CD4-positive, alpha-beta T cell treated with Interleukin-4 for 1 hour (primary cell): ENCODE data around the gene PTPRU.

ENCODE experiments used
- DNase-seq, 2 donors: peaks; one replicate each; pipeline ENCODE4 v3.0.0-alpha.2; 2020 to 2022

PTPRU gene

DNA sequence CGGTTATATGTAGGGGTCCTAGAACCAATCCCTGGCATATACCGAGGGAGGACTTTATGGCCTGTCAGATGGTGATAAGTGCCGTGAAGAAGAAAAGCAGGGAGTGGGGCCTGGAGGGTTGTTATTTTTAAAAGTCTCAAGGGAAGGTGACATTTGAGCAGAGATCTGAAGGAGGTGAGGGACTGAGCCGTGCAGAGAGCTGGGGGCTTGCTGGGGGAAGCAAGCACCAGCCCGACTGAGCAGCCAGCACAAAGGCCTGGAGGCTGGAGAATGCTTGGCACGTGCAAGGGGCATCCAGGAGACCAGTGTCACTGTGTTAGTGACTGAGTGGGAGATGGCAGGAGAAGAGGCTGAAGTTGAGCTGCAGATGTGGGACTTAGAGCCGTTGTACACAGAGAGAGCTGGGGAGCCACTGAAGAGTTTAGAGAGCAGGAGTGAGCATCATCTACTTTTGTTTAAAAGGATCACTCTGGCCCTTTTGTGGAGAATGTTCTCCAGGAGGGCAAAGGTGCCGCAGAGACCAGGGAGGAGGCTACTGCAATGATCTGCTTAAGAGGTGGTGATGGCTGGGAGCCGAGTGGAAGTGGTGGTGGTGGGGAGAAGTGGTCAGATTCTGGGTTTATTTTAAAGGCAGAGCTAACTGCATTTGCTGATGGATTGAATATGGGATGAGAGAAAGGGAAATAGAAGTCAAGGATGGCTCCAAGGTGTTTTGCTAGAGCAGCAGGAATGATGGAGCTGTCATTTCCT is 31.2 kb downstream of the PTPRU start:
- DNase-seq: no peak

- DNase-seq: no peak
These were observed 33.1 kb downstream of the PTPRU start for GRCh38 chr1:29269382-29269781.

DNA sequence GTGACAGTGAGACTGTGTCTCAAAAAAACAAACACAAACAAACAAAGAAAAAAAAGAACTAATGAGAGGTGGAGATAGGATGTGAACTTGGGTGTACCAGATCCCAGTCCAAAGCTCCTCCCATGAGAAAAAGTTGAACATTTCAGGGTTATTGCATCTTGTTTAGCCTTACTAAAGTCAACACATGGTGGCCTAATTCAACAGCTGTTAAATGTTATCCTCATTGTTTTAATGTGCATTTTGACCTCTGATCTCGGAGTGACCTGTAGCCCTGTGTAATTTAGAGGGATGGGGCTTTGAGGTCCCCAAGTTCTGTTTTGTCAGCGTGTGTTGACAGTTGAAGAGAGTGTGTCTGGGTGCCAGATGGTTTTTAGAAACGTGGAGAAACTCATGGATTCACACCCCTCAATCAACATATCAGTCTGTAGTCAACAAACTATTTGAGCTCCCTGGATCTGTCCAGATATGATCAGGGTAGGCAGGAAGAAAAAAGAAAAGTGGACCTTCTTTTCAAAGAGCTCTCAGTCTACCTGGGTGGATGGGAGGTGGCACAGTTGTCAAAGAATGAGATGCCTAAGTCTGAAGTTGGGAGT is 34.7 kb downstream of the PTPRU start:
- no peak for DNase-seq

GRCh38 chr1:29271724-29272123 is 35.4 kb downstream of the PTPRU start:
- DNase-seq: no peak

- no peak for DNase-seq
These were observed 36.0 kb downstream of the PTPRU start for GRCh38 chr1:29272147-29272907.

- DNase-seq: no peak
These were observed 39.1 kb downstream of the PTPRU start for GRCh38 chr1:29275435-29275834.

DNA sequence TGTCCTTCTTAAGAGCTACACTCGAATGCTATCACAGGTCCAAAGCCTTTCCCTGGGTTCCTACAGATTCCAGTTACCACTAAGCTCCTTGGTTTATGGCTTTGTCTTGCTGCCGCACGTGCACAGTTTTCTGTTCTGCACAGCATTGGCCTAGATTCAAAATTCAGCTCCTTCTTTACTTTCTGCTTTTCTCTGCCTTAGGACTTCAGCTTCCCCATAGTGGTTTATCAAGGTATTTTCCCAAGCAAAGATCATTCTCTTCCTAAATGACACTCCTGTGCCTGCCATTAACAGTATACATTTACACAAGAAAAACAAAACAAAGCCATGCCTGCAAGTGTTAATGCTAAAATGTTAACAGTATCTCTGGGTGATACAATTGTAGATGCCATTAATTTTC is 41.8 kb downstream of the PTPRU start:
- DNase-seq: no peak

GRCh38 chr1:29279406-29279805 is 43.1 kb downstream of the PTPRU start:
- DNase-seq: no peak

DNA sequence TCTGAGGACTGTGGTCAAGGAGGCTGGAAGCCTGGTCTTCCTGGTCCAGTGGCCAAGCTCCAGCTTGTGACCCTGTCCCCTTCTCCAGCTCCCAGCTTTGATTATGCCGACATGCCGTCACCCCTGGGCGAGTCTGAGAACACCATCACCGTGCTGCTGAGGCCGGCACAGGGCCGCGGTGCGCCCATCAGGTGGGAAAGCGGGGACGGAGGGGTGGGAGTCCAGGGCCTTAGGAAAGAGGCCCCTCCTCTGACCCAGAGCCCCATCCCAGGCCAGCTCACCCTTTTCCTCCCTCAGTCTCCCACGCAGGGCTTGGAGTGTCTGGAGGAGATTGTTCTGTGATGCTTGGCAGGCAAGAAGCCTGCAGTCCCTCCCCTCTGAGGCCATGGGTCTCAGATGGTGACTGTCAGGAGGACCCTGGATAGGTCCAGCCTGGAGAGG is 43.6 kb downstream of the PTPRU start:
- DNase-seq: no peak

DNA sequence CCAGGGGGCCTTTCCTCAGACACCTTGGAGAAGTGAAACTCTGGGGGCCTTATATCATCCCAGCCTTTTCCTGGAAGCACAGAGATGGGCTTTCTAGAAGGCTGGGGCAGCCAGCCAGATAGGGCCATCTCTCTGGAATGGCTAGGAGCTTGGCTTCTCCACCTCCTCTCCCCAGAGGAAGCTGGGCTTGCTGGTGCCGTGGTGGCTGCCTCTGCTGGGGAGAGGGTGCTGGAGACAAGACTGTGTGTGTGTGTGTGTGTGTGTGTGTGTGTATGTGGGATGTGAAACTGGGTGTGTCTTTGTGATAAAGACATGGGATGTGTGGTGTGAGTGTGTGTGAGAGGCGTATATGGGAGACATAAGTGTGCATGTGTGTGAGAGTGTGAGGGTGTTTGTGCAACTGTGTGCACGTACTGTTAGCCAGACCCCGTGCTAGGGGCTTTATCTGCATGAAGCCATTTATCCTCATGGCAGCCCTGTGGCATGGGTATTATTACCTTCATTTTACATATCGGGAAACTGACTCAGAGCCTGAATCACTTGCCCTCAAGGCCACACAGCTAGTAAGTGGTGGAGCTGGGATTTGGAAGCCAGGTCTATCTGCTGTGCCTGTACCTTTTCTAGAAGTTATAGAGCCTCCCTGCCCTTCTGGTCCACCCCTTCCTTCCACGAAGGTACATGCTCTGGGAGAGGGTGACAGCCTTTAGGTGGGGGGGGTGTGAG is 44.2 kb downstream of the PTPRU start:
- DNase-seq: no peak

- DNase-seq: no peak
These were observed 45.2 kb downstream of the PTPRU start for GRCh38 chr1:29281571-29281970.

DNA sequence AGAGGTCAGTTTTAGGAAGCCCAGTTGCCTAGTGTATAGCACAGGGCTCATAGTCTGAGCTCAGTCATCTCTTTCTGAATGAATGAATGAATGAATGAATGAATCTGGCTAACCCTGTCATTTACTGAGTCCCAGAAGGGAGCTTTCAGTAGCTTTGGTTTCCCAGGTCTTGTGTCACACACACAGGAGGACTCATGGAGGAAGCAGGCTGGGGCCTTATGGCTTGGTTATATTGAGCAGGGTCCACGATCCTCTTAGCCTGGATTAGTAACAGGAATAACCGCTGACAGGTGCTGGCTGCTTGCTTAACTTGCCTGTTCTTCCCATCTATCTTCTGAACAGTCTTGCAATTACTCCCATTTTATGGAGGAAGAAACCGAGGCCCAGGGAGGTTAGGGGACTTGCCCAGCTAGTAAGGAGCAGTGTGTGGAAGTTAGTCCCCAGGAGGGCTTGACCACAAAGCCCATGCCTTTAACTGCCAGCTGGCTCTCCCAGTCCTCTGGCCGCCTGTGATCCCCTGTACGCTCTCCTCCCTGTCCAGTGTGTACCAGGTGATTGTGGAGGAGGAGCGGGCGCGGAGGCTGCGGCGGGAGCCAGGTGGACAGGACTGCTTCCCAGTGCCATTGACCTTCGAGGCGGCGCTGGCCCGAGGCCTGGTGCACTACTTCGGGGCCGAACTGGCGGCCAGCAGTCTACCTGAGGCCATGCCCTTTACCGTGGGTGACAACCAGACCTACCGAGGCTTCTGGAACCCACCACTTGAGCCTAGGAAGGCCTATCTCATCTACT is 46.0 kb downstream of the PTPRU start:
- no peak for DNase-seq

DNA sequence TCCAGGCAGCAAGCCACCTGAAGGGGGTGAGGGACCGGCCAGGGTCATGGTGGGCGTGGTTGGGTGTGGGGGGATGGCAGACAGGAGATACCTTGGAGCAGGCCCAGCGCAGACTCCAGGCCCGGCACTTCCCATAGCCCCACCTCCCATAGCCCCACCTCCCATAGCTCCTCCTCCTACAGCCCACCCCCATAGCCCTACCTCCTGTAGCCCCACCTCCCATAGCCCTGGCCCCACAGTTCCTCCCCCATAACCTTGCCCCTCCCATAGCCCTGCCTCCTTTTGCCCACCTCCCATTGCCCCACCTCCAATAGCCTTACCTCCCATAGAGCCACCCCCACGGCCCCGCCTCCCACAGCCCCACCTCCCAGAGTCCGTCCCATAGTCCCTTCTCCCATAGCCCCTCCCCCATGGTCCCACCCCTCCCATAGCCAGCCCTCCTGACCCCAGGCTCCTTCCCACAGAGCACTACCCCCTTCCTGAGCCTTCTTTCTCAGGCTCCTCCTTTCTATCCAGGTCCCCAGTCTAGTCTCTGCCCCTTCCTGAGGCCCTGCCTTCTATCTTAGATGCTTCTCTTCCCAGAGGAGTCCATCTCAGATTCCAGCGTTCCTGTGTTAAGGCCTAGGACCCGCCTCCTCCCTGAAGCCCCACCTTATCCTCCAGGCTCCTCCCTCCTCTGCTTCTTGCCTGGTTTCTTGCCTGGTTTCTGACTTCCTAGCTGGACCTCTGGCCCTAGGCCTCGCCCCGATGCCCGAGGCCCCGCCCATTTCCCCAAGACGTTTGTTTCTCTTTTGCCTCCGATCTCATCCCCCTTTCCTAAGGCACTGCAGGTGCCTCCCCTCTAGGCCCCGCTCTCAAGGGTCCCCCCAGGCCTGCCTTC is 46.8 kb downstream of the PTPRU start:
- DNase-seq: peak; percentile 13 to 22

- no peak for DNase-seq
These were observed 47.5 kb downstream of the PTPRU start for GRCh38 chr1:29283804-29284195.

DNA sequence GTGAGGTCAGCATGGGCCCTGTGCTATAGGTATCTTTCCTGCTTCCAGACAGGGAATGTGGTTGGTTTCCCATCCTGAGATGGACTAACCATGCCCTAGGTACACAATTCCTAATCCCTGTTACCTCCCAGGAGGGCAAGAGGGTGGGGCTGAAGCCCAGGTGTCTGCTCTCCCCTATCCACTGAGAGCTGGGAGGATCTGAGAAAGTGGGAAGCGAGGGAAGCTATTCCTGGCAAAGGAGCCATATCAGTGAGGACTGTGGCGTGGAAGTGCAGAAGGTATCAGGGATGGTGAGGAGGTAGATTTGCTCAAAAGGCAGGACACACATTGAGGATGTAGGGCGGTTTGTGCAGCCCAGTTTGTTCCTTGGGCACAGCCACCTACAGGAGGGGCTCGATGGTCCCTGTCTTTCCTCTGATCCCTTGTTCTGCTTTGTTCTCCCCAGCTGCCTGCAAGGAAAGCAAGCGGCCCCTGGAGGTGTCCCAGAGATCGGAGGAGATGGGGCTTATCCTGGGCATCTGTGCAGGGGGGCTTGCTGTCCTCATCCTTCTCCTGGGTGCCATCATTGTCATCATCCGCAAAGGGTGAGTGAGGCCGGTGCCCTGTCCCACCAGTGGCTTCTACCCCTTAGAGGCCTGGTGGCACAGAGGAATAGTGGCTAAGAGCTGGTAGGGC is 48.1 kb downstream of the PTPRU start:
- DNase-seq: no peak

DNA sequence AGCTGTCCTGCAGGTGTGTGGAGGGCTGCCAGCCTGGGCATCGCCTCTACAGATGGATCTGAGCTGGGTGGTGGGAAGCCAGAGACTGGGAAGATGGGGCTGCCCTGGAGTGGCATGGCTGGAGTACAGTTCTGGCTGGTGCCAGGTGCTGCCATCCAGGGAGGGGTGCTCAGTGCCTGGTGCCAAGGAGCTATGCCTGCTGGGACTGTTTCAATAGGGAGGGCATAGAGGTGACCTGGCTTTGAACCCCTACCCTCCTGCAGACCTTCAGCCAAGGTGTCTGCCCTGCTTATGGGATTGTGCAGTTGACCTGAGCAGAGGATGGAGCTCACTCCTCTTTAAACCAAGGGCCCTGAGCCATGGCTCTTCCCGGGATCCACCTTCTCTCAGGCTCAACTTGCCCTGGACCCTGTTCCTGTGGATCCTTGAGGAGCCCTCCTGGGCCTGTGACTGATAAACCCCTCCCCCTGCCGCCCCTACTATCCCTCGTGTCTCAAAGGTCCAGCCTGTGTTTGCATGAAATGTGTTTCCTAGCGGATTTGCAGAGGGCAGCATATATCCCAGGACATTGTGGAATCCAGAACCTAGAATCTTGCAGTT is 48.7 kb downstream of the PTPRU start:
- no peak for DNase-seq

DNA sequence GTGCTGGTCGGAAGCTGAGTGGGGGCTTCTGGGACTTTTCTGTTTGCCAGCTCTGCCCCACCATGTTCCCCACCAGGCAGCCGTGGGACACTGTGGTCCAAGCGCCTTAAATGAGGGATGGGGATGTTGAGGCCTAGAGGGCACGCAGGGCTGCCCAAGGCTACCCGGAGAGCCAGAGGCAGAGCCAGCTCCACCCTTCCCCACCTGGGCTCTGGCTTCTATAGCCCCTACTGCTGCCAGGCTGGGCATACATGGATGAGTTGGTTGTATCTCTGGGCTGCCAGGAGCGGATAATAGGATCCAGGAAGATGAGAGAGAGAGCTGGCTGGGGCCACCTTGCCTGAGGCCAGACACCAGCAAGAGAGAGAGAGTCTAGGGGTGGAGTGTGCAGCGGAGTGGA is 49.4 kb downstream of the PTPRU start:
- no peak for DNase-seq

DNA sequence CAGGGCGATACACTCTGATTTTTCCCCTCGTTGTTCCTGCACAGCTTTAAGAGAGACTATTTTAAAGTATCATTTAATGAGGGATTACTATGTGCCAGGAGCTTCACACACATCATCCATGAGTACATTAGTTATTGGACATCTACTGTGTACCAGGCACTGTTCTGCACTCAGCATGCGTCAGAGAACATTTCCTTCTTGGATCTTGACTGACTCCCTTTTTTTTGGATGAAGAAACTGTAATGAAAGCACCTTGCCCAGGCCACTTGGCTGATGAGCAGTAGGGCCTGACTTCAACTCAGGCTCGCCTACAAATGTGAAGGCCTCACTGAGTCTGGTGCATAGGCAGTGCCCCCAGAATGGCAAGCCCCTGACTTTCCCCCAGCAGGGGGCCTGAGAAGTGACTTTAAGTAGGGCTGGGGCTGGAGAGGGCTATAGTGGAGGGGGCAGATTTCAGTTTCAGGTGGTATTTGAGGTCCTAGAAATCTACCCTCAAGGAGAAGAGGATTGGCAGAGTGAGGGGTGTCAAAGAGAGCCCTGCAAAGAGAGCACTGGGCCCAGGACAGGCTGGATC is 50.0 kb downstream of the PTPRU start:
- DNase-seq: no peak

DNA sequence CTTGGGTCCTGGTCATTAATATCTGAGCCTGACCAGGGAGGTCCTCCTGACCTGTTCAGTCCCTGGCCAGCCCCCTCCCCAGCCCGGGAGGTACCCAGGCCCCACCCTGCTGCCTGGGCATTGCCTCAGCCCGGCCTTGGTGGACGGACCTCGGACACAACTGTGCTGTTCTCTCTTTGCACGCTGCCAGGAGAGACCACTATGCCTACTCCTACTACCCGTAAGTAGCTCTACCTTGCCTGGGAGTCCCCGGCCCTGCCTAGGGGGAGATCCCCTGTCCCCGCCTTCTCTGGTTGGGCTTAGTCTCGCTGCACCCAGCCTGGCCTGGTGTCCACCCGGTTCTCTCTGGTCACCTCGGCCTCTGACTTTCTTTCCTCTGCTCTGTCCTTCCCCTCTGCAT is 53.2 kb downstream of the PTPRU start:
- no peak for DNase-seq

DNA sequence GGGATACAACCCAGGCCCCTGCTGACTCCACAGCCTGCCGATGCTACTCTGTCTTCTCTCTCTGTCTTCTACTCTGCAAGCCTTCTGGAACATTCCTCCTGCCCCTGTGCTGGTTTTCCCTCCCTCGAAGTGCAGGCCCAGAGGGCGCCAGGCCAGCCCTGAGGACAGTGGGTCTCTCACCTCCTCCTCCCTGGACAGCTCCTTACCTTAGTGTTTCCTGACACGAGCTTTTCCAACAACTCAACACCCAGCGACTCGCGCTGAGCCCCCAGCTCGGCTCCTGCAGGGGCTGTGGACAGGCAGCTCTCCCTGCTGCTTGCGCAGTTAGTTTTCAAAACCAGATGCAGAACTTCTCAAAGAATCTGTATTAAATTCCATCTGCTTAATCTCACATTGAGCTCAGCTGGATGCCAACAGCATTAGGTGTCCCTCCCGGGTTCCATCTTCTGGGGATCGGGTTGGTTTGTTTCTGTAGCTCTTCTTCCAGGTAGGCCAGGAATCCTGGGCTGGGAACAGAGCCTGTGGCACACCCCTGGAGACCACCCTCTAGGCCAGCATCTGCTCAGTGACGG is 54.2 kb downstream of the PTPRU start:
- no peak for DNase-seq
